Fibroblast of gingiva (primary cell): ENCODE results near the gene MSL3B.

ENCODE experiments used
- DNase-seq: peaks from one replicate; pipeline ENCODE4 v3.0.0-alpha.2; 2011; ENCODE audit warnings: low read depth

Gene MSL3B

DNA sequence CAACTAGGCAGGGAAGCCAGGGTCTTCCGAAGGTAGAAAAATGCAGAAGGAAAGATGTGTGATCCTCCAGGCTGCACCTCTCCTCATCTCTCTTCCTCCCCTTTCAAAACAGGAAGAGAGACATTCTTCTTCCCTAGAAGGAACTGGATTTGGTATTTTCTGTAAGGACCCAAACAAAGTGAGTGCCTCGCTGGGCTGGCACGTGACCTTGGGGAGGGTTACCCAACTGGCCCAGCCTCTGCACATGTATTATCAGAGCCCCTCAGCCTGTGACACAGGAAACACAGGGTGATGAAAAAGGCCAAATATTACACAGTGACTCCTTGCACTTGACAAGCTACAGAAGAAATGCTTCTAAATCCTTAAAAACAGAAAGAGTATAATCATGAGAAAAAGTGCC is 16.1 kb downstream of the MSL3B start:
- DNase-seq: no peak

GRCh38 chr2:233851169-233851568 is 17.0 kb downstream of the MSL3B start:
- DNase-seq: no peak

- no peak for DNase-seq
These were observed 17.4 kb downstream of the MSL3B start for GRCh38 chr2:233850745-233851144.

- no peak for DNase-seq
These were observed 18.4 kb downstream of the MSL3B start for GRCh38 chr2:233849607-233850271.

GRCh38 chr2:233848276-233848675 is 19.9 kb downstream of the MSL3B start:
- no peak for DNase-seq

GRCh38 chr2:233847248-233847898 is 20.8 kb downstream of the MSL3B start:
- no peak for DNase-seq

- DNase-seq: no peak
These were observed 21.6 kb downstream of the MSL3B start for GRCh38 chr2:233846387-233847247.

DNA sequence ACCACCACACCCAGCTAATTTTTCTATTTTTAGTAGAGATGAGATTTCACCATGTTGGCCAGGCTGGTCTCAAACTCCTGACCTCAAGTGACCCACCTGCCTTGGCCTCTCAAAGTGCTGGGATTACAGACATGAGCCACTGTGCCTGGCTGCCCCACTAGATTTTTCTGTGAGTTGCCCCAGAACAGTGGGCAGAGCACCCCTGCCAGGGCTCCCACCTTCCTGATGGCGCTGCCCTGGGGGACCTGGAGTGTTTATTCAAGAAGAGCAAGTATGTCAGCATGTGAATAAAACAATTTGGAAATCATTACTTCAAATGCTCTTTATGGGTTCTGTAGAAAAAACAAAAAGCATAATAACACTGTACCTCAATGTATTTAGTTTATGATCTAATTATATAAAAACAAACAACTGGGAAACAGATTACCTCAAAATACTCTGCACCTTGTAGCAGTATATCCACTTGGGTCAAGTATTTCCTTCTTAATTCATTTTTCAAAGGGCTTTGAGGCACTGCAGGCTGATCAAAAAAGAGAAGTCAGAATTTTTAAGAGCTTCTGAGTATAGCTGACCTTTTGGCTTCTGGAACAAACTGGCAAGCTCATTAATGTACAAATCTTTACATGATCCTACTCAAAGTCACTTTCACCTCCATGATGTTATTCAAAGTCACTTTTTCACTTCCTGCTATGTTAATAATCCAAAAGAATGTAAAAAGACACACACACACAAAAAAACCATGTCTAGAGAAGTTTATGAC is 22.7 kb downstream of the MSL3B start:
- no peak for DNase-seq

- DNase-seq: no peak
These were observed 23.4 kb downstream of the MSL3B start for GRCh38 chr2:233844836-233845235.

DNA sequence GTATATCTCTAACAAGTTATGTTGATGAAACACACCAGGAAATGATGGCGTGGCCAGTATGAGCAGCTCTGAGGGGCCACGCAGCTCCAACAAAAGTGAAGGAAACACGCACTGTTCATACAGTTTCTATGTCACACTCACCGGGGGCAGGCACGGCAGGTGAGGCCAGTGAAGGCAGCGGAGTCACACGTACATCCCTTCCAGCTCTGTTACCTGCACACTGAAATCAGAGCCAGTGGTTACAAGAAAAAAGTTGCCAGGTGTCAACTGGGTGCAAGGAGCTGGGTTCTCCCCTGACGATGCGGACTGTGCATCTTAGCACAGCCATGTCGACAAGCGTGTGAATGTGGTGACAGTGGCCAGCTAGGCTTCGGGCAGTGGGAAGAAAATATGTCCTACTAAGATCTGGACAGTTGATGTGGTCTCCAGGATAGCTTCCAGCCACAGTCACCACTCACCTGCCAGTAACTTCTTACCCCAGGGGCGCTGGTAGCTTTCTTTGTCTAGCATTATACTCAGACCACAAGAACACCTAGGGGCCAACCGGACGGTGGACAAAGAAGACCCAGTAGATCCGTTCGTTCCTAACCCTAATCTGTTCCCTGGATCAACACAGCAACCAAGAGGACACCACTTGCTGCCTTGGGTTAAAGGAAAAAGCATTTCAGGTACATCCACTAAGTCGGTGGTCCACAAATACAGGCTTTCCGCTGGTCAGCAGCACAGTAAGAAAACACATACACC is 23.9 kb downstream of the MSL3B start:
- no peak for DNase-seq

- DNase-seq: no peak
These were observed 27.0 kb downstream of the MSL3B start for GRCh38 chr2:233841183-233841582.

- no peak for DNase-seq
These were observed 27.7 kb downstream of the MSL3B start for GRCh38 chr2:233840520-233840919.

GRCh38 chr2:233839447-233839820 is 28.8 kb downstream of the MSL3B start:
- no peak for DNase-seq

- no peak for DNase-seq
These were observed 29.3 kb downstream of the MSL3B start for GRCh38 chr2:233838726-233839446.

- no peak for DNase-seq
These were observed 29.9 kb downstream of the MSL3B start for GRCh38 chr2:233838251-233838650.

DNA sequence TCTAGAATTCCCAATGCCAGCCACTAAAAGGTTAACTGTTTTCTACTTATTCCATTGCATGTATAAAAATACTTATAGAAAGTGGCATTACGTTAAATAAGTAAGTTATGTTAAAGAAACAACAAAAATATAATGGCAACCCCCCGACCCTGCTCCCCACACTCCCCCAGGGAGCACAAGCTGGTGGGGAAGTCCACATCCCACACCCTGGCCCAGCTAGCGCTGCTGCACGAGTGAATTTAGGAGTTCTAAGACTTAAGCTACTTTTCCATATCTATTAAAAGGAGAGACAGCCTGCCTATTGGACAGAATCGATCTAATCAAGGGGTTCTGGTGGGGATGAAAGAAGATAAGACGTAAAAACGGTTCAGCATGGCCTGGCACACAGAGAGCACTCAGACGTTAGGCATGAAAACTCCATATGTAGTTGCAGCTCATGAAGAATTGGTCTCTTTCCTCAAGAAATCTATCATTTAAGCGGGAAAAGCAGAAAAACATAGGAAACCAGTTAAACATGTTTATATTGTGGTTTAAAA is 30.4 kb downstream of the MSL3B start:
- DNase-seq: no peak

DNA sequence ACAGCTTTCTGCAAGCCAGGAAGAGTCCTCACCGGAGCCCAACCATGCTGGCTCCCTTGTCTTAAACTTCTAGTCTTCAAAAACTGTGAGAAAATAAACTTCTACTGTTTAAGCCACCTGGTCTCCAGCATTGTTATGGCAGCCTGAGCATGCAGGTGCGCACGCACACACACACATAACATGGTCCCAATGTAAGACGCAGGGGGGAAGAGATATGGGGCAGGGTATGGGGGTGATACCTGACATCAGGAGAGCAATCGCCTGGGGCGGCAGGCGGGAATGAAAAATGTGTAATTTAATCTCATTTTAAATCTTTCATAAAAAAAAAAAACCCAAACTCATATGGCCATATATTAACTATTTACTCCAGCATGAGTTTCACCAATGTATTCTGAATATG is 31.8 kb downstream of the MSL3B start:
- no peak for DNase-seq

DNA sequence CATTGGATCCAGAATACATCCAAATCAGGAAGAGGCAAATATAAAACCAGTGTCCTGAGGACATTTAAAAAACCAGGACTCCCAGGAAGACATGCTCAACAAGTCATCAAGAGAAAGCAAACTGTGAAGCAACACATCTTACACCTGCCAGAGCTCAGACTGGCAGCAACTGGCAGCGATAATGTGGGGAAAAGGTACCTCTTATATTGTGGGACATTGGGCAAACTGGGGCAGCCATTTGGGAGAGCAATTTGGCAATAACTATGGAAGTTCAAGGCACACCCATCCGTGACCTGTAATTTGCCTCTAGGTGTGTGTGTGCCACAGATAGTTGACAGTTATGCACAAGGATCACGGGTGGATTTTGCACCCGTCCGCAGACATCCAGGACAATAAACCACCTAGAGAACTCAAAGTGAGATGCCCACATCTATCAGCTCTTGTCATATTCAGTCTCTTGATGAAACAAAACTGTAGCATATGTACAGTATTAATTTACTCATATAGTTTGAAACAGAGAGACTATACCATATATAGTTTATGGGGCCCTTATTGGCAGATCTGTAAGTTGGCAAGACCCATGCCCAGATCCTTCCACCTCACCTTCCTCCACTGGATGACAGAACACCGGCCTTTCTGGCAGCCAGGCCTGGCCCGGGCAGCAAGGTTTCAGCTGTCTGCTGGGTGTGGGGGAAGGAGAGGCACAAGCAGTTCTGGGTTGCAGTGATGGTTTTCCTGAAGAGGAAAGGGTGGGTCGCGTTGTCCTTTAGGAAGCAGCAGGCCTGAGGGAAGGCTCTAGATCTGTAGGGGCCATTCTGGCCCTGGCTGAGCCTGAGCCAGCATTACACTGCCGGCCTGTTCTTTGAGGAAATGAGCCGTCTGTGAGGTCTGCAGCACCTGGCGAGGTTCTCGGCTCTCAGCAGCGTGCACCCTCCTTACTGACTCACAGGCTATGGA is 32.7 kb downstream of the MSL3B start:
- no peak for DNase-seq

DNA sequence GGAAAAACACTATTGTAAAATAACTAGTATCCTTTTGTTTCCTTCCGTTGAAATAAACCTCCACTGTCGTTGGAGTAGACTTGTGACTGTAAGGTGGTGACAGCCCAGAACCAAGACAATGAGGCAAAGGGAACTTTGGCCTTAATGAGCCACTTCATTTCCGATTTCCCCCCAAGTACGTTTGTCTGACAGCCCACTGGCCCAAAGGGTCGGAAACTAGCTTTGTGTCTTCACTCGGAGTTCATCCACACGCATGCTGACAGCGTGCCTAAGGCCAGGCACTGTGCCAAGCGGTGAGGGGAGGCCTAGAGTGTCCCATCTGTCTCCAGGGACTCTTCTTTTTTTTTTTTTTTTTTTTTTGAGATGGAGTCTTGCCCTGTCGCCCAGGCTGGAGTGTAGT is 34.8 kb downstream of the MSL3B start:
- no peak for DNase-seq
